C4-2B (cell line): Measurements from ENCODE around the gene RNU5B-1.
A peak's percentile ranks its signal among the peaks of the same experiment; 100 is the strongest.

Experiments used
- H3K27ac ChIP-seq: fragments of 450-650 bp; 2 replicates; pipeline ENCODE4 v1.5.1; 2017
- CTCF ChIP-seq: fragments of 450-650 bp; conservative IDR thresholded peaks from 2 replicates; pipeline ENCODE4 v1.5.1; 2017; ENCODE audit warnings: mild to moderate bottlenecking
- ZFX ChIP-seq: fragments of 450-650 bp; IDR thresholded peaks from 2 replicates; pipeline ENCODE4 v1.6.1; 2017

Gene RNU5B-1

DNA sequence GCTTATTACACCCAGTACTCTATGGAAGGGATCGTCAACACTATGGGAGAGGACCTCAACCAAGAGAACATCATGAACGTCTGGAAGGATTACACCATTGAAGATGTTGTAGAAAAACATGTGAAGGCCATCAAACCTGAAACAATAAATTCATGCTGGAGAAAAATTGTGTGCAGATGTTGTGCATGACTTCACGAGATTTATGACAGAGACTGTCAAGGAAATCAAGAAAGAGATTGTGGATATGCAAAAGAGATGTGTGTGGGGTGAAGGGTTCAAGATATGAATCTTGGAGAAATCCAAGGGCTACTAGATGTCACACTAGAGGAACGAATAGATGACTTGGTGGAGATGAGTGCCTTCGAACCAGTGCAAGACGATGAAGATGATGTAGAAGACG, 14.2 kb upstream of the RNU5B-1 start:
- TF ChIP-seq ZFX (no peak), CTCF (no peak)
- H3K27ac ChIP-seq, result no peak overlapping the region

DNA sequence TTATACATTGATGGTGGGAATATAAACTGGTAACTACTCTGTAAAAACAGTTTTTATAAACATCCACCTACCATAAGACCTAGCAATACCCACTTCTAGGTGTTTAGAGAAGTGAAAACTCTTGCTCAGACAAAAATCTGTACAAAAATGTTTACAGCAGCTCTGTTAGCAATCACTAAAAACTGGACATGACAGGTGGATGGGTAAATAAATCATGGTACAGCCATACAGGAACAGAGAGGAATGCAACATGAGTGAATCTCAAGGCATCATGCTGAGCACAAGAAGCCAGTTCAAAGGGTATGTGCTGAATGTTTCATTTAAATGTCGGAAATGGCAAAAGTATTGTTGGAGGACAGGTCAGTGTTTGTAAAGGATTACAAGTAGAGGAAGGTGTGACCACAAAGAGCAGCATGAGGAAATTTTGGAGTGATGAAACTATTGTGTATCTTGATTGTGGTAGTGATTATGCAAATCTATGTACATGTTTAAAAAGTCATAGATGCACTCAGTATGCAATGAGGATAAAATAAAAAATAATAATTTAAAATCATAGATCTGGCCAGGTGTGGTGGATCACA, 11.4 kb upstream of the RNU5B-1 start:
- TF ChIP-seq CTCF (no peak), ZFX (no peak)
- no peak overlapping the region for H3K27ac ChIP-seq

- no peak overlapping the region for H3K27ac ChIP-seq
- TF ChIP-seq CTCF, result no peak
- TF ChIP-seq ZFX, result no peak
Observed at GRCh38 chr15:65298731-65299130, 5.7 kb upstream of the RNU5B-1 start.

DNA sequence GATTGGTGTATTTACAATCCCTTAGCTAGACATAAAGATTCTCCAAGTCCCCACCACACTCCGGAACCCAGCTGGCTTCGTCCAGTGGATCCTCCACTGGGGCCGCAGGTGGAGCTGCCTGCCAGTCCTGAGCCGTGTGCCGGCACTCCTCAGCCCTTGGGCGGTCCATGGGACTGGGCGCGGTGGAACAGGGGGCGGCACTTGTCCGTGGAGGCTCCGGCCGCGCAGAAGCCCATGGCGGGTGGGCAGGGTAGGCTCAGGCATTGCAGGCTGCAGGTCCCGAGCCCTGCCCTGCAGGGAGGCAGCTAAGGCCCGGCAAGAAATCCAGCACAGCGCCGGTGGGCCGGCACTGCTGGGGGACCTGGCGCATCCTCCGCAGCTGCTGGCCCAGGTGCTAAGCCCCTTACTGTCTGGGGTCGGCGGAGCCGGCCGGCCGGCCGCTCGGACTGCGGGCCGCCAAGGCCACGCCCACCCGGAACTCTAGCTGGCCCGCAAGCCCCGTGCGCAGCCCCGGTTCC, 3.5 kb upstream of the RNU5B-1 start:
- TF ChIP-seq CTCF (no peak), ZFX (no peak)
- no peak overlapping the region for H3K27ac ChIP-seq

DNA sequence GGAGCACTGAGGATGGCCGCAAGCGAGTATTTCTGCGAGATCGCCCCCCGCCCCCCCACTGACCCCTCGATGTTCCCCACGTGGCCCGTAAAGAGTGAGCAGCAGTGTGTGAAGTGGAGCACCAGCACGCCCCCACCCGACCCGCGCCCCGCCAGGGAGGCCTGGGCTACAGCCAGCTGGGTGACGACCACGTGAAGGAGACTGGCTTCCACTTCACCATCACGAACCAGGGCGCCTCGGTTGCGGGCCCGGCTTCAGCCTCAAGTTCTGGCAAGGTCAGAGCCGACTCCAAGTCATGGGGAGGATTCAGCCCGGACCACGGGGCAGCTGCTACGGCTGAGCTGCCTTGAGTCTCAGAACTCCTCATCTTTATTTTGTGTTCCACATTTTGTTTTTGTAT, 2.4 kb upstream of the RNU5B-1 start:
- TF ChIP-seq CTCF (no peak), ZFX (no peak)
- H3K27ac ChIP-seq, result no peak overlapping the region; the same call in 1 of the 2 replicates

- peak overlapping the region; percentile 89 for H3K27ac ChIP-seq
- no peak for TF ChIP-seq CTCF
- TF ChIP-seq ZFX, result peak; percentile 26; the same call in 1 of the 2 replicates
Observed at GRCh38 chr15:65303687-65304380, 643 bp upstream of the RNU5B-1 start.

GRCh38 chr15:65305150-65305758, 777 bp downstream of the RNU5B-1 start:
- TF ChIP-seq ZFX (no peak), CTCF (no peak)

More at GRCh38 chr15:65305150-65305758, 777 bp downstream of the RNU5B-1 start:
- H3K27ac ChIP-seq, result peak overlapping the region; percentile 70
